ENCODE measurements around the gene IMPACT.

Gene IMPACT

GRCh38 chr18:24402209-24402785 lies 24.2 kb upstream of the IMPACT start:
- H3K4me3 ChIP-seq (ENCODE audit: low read depth, low read length): no peak overlapping the region
- DNase-seq (ENCODE audit: low read depth, low spot score): no peak
- in situ Hi-C loops (cut with HindIII; ENCODE audit: low sequenced_read_pairs): no loop called here
- peak; percentile 22 for TF ChIP-seq CTCF (IDR thresholded peaks at IDR 0.05; ENCODE audit: low read depth, low read length)

GRCh38 chr18:24403076-24403475 lies 23.4 kb upstream of the IMPACT start:
- TF ChIP-seq CTCF (IDR thresholded peaks at IDR 0.05; ENCODE audit: low read depth, low read length): no peak
- H3K4me3 ChIP-seq (ENCODE audit: low read depth, low read length): no peak overlapping the region
- DNase-seq (ENCODE audit: low read depth, low spot score): no peak
- in situ Hi-C loops (cut with HindIII; ENCODE audit: low sequenced_read_pairs): no loop called here

GRCh38 chr18:24404591-24404990 lies 21.9 kb upstream of the IMPACT start:
- no peak overlapping the region for H3K4me3 ChIP-seq (ENCODE audit: low read depth, low read length)
- TF ChIP-seq CTCF (IDR thresholded peaks at IDR 0.05; ENCODE audit: low read depth, low read length): no peak
- in situ Hi-C loops (cut with HindIII; ENCODE audit: low sequenced_read_pairs): no loop called here
- no peak for DNase-seq (ENCODE audit: low read depth, low spot score)

- DNase-seq (ENCODE audit: low read depth, low spot score): no peak
- in situ Hi-C loops (cut with HindIII; ENCODE audit: low sequenced_read_pairs): no loop called here
- H3K4me3 ChIP-seq (ENCODE audit: low read depth, low read length): no peak overlapping the region
- TF ChIP-seq CTCF (IDR thresholded peaks at IDR 0.05; ENCODE audit: low read depth, low read length): no peak
Measured at GRCh38 chr18:24408496-24408895, 18.0 kb upstream of the IMPACT start.

DNA sequence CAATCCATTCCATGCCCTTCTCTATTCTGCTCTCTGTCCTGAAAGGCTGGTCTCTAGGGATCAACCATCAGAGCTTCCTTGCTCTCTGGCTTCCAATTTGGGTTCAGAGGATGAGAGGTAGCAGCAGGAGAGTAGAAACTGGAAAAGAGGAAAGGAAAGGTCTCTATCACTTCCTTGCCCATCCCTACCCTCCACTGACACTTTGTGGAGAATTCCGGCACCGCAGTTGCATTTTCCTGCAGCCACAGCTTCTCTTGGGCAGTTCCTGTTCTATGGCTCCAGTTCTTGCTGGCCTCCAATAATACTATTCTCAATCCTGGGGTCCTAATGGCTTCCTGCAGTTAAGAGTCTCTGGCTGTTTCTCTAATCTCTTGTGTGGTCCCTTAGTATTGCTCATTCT lies 13.3 kb upstream of the IMPACT start:
- DNase-seq (ENCODE audit: low read depth, low spot score): no peak
- in situ Hi-C loops (cut with HindIII; ENCODE audit: low sequenced_read_pairs): no loop called here
- TF ChIP-seq CTCF (IDR thresholded peaks at IDR 0.05; ENCODE audit: low read depth, low read length): peak; percentile 34
- no peak overlapping the region for H3K4me3 ChIP-seq (ENCODE audit: low read depth, low read length)

GRCh38 chr18:24414349-24415003 lies 12.0 kb upstream of the IMPACT start:
- DNase-seq (ENCODE audit: low read depth, low spot score): no peak
- no peak overlapping the region for H3K4me3 ChIP-seq (ENCODE audit: low read depth, low read length)
- no peak for TF ChIP-seq CTCF (IDR thresholded peaks at IDR 0.05; ENCODE audit: low read depth, low read length)
- in situ Hi-C loops (cut with HindIII; ENCODE audit: low sequenced_read_pairs): no loop called here
